HepG2 (cell line): Measurements from ENCODE around the gene CHRNG. TPM values are rescaled to one million over a fixed set of nuclear protein-coding genes. Genes with fewer than 3 reads are reported as not detected.

Source experiments
- ATAC-seq: fragments of 200-7000 bp; cut with Tn5 transposase; 3 replicates; pipeline ENCODE4 v1.9.1; 2020; ENCODE audit warnings: mild to moderate bottlenecking, moderate library complexity
- BruUV-seq: library from RNA; stranded (reverse); fragments of 400-500 nt; replicated peaks from 2 replicates; lab custom pipeline; 2021; lab: Mats Ljungman, UMichigan
- CTCF ChIA-PET: fragments of 300-600 bp; formaldehyde crosslinking; extraction: SDS; loops from one replicate; lab custom pipeline; 2021; ENCODE audit warnings: low total read pairs, inconsistent platforms, low intra/inter-chr PET ratio; lab: Yijun Ruan, JAX
- POLR2A ChIA-PET: fragments of 350-600 bp; sonication (Branson Sonifier 250); formaldehyde crosslinking; loops from one replicate; lab custom pipeline; 2020; ENCODE audit warnings: antibody characterized with exemption, inconsistent platforms; lab: Yijun Ruan, JAX
- DNase-seq: peaks from one replicate; pipeline ENCODE4 v3.0.0-alpha.2; 2015; ENCODE audit warnings: low spot score
- FAIRE-seq: peaks from 3 replicates; lab custom pipeline; 2011; peaks lifted over from hg19 to GRCh38; lab: Jason Lieb, UNC
- H2AFZ ChIP-seq: one replicate; pipeline ENCODE4 v1.6.1; 2011; ENCODE audit warnings: low read length, inconsistent platforms
- H3K27ac ChIP-seq: fragments of 300-600 bp; 3 replicates; pipeline ENCODE4 v1.8.0; 2011; ENCODE audit warnings: mixed run types, mild to moderate bottlenecking, mixed read lengths, low read length, inconsistent platforms; ENCODE audit not compliant: insufficient read depth; ENCODE audit errors: extremely low read length
- H3K27me3 ChIP-seq, 2 experiments: fragments of 200-600 bp in 1 of 2; 2 replicates in 1 of 2; 3 replicates in 1 of 2; pipeline versions ENCODE4 v1.6.0 to v1.8.0; 2011; ENCODE audit warnings: low read length in 2 of 2, mild to moderate bottlenecking in 2 of 2, moderate library complexity in 2 of 2, inconsistent platforms in 1 of 2; ENCODE audit not compliant: insufficient read depth in 2 of 2, control insufficient read depth in 1 of 2
- H3K36me3 ChIP-seq, 2 experiments: fragments of 200-600 bp in 1 of 2; replicated peaks in 1 of 2; 2 replicates in 1 of 2; 3 replicates in 1 of 2; pipeline versions ENCODE4 v1.5.1 to v1.8.0; 2011; ENCODE audit warnings: low read length in 2 of 2, inconsistent platforms in 1 of 2; ENCODE audit not compliant: insufficient read depth in 2 of 2, control insufficient read depth in 1 of 2
- H3K4me1 ChIP-seq: 2 replicates; pipeline ENCODE4 v1.5.1; 2012; ENCODE audit warnings: low read length, inconsistent platforms; ENCODE audit not compliant: insufficient read depth
- H3K4me2 ChIP-seq: 2 replicates; pipeline ENCODE4 v1.6.0; 2011; ENCODE audit warnings: low read depth, low read length, inconsistent platforms
- H3K4me3 ChIP-seq, 3 experiments: fragments of 200-600 bp in 1 of 3; sonication (generic), shearing (Covaris generic) in 1 of 3; replicated peaks in 1 of 3; 2 replicates each; pipeline ENCODE4 v1.5.1; 2011 to 2016; ENCODE audit warnings: low read length in 3 of 3, inconsistent platforms in 2 of 3, low read depth in 2 of 3, mild to moderate bottlenecking in 2 of 3, control low read depth in 1 of 3, mixed read lengths in 1 of 3; ENCODE audit not compliant: insufficient read depth in 1 of 3
- H3K79me2 ChIP-seq: one replicate; pipeline ENCODE4 v1.6.1; 2011; ENCODE audit warnings: low read length, inconsistent platforms; ENCODE audit not compliant: insufficient read depth
- H3K9ac ChIP-seq: 2 replicates; pipeline ENCODE4 v1.6.0; 2011; ENCODE audit warnings: mild to moderate bottlenecking, low read depth, low read length, inconsistent platforms; ENCODE audit not compliant: insufficient read depth
- H3K9me3 ChIP-seq: 2 replicates; pipeline ENCODE4 v1.5.1; 2012; ENCODE audit warnings: mild to moderate bottlenecking, low read length
- H4K20me1 ChIP-seq: 2 replicates; pipeline ENCODE4 v1.6.0; 2011; ENCODE audit warnings: inconsistent platforms, mild to moderate bottlenecking, low read length, moderate library complexity; ENCODE audit not compliant: insufficient read depth
- FIP1L1 ChIP-seq: fragments of 200-400 bp; formaldehyde crosslinking; IDR thresholded peaks from 2 replicates; pipeline ENCODE4 v1.6.1; 2018; ENCODE audit warnings: low read depth, mild to moderate bottlenecking, low read length, moderate library complexity, borderline replicate concordance; ENCODE audit not compliant: insufficient read depth
- KLF15 ChIP-seq: sonication (generic); formaldehyde crosslinking; IDR thresholded peaks from 2 replicates; pipeline ENCODE4 v1.8.1; 2023; ENCODE audit warnings: borderline replicate concordance, mild to moderate bottlenecking, inconsistent platforms, missing genetic modification reagents, mixed read lengths
- MYNN ChIP-seq: sonication (generic); formaldehyde crosslinking; IDR thresholded peaks from 2 replicates; pipeline ENCODE4 v1.4.0; 2020; ENCODE audit warnings: mild to moderate bottlenecking, low read depth, missing genetic modification reagents
- NFE2 ChIP-seq: sonication (generic); formaldehyde crosslinking; IDR thresholded peaks from 2 replicates; pipeline ENCODE4 v1.4.0; 2020; ENCODE audit warnings: missing genetic modification reagents
- PAF1 ChIP-seq: IDR thresholded peaks from 2 replicates; pipeline ENCODE4 v1.6.1; 2016; ENCODE audit warnings: missing genetic modification reagents, missing compliant biosample characterization
- ZNF253 ChIP-seq: sonication (generic); formaldehyde crosslinking; IDR thresholded peaks from 2 replicates; pipeline ENCODE4 v1.8.0; 2022; ENCODE audit warnings: mild to moderate bottlenecking, missing genetic modification reagents, borderline replicate concordance
- WGBS: methylation state at CpG from one replicate; pipeline ENCODE4 v1.1.6; 2017; ENCODE audit warnings: low lambda C conversion rate; 5-methylcytosine and 5-hydroxymethylcytosine counted together
- in situ Hi-C: cut with HindIII; loops from 2 replicates; pipeline ENCODE4 v1.10.0; 2017; ENCODE audit warnings: low pct_unique_long_range_greater_than_20kb; ENCODE audit not compliant: extremely low pct_ligation_motif_present
- intact Hi-C: fragments of 100-400 bp; cut with micrococcal nuclease; formaldehyde crosslinking; loops from one replicate; pipeline ENCODE4 v1.10.0; 2022; ENCODE audit not compliant: unreplicated experiment
- polyA plus RNA-seq, 8 experiments: library from polyadenylated mRNA; depleted of rRNA in 3 of 8; stranded (reverse) in 7 of 8; unstranded in 1 of 8; fragments of >200 nt; fragmentation: Illumina TruSeq in 4 of 8; extraction: Trizol in 4 of 8; gene quantifications; 2 replicates each; pipeline versions ENCODE4 v1.2.1 to v1.2.3, GENCODE V29; 2011 to 2016; ENCODE audit warnings: low read depth in 4 of 8, missing spikeins in 1 of 8, mixed read lengths in 1 of 8; ENCODE audit not compliant: insufficient read depth in 1 of 8
- total RNA-seq, 5 experiments: library from RNA; depleted of rRNA; stranded (reverse); fragments of >200 nt; fragmentation: Illumina TruSeq; extraction: Trizol; gene quantifications; 2 replicates each; pipeline ENCODE4 v1.2.3, GENCODE V29; 2016; ENCODE audit warnings: low read depth in 1 of 5
- TF ChIP-seq, protein P1 (sequence below): sonication (generic); formaldehyde crosslinking; IDR thresholded peaks from 2 replicates; pipeline ENCODE4 v1.8.0; 2022; ENCODE audit warnings: missing genetic modification reagents, mild to moderate bottlenecking, borderline replicate concordance
- TF ChIP-seq, protein P2 (sequence below): sonication (generic); formaldehyde crosslinking; IDR thresholded peaks from 2 replicates; pipeline ENCODE4 v1.8.0; 2022; ENCODE audit warnings: low read depth, missing genetic modification reagents
- TF ChIP-seq, protein P3 (sequence below): sonication (generic); formaldehyde crosslinking; IDR thresholded peaks from 2 replicates; pipeline ENCODE4 v1.4.0; 2020; ENCODE audit warnings: low read depth, mild to moderate bottlenecking, missing genetic modification reagents

CHRNG gene
- total and polyA plus RNA-seq, 2 of the 13 experiments (the other 11 are each of a cell fraction or from before 2014, with no cell fraction given) = not detected

DNA sequence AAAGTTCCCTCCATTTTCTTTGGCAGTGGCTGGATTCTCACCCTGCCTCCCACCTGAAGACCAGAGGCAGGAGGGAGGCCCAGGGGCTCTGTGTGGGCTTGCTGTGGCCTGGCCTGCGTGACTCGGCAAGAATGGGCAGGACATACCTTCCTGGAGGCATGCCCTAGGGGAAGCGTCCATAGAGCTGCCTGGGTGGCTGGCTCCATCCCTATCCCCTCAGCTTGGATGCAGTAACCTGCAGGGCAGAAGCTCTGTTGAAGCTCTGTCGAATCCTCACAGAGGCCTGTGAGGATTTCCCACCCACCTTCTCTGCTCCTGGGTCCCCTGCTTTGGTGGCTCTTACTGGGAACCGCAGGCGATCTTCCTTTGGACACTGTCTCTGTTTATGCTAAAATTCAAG, 20.6 kb upstream of the CHRNG start:
- TF ChIP-seq KLF15 (CRISPR knock-in tag) (no peak), NFE2 (CRISPR knock-in tag) (0 out of 2 replicates have a peak, but pooled peaks have one; percentile 35)
- Histone ChIP-seq H3K4me1 (peaks cover 9% of the 10 kb centered on the region), H2AFZ (no peak overlapping the region), H3K27me3 (peaks cover 27 to 90% of the 10 kb centered on the region in 2 experiments), H3K27ac (no peak overlapping the region), H3K36me3 (no peaks in the 10 kb centered on the region), H3K4me2 (no peak overlapping the region), H3K4me3 (no peak overlapping the region), H3K79me2 (no peaks in the 10 kb centered on the region), H3K9ac (no peak overlapping the region), H3K9me3 (no peaks in the 10 kb centered on the region), H4K20me1 (no peaks in the 10 kb centered on the region; the same call in 1 of the 2 replicates)
- 34% methylated on average over 5 of the region's 6 CpGs for WGBS
- intact Hi-C loops = no loop called here
- CTCF ChIA-PET = no interaction called here
- POLR2A ChIA-PET = no interaction called here
- no peak for FAIRE-seq
- BruUV-seq = no TSS peak
- DNase-seq = no peak
- ATAC-seq = no peak
- in situ Hi-C loops = loop anchor here (5.0 kb wide), 1 partner anchor 62 kb away; the partner anchor contains the start of gene ALPI

DNA sequence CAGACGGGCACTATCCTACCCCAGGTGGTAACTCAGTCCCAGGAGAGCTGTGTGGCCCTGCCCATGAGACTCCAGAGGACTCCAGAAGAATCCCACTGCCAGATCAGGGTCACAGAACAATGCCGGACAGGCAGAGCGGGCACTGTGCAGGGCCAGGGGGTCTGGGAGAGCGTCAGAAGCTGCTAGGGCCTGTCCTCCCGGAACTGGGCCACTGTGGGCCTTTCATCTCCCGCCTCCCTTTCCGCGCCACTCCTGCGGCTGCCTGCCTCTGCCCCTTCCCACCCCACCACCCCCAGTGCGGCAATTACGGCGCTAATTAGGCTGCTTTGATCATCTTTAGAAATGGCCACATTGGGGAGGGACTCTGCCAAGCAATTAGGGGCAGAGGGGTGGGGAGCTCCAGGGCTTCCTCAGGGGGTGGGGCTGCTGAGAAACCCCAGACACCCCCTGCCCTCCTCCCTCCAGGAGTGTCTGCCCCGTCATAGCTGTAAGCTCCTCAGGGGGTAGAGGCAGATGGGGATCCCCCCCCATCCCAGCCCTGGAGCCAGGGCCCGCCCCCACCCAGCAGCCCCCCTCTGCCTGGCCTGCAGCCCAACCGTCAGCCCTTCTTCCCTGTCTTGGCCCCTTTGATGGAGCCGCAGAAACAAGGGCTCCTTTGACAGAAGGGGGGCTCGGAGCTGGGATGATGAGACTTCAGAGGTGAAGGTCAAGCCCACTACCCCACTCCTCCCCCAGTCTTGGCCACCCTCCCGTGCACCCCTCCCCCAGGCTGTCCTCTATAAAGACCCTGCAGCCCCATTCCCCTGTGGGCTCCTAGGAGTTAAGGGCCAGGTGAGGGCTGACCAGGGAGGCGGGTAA, 19.7 kb upstream of the CHRNG start, which contains the start of gene PRSS56:
PRSS56 (plus strand) TSS at position 808 of the 858 bp plus-strand sequence. CDS start 211 bp downstream, outside the sequence.
- no peak within 1 kb of the TSS for H3K4me3 ChIP-seq
- H3K9ac ChIP-seq = no peak within 1 kb of the TSS
- BruUV-seq = no TSS peak
- ATAC-seq (no peak), FAIRE-seq (no peak), DNase-seq (no peak)
- no peaks in the 10 kb centered on the region for H3K36me3 ChIP-seq
- no peaks in the 10 kb centered on the region for H3K9me3 ChIP-seq
- intact Hi-C loops = loop anchor here (5.0 to 10.0 kb wide), 3 partner anchors 43 to 615 kb away; no protein-coding TSS in a partner anchor
- WGBS = 29% methylated on average over 14 of the region's 19 CpGs
- H3K4me1 ChIP-seq = peaks cover 16% of the 10 kb centered on the region
- H2AFZ ChIP-seq = no peak within 1 kb of the TSS
- H3K79me2 ChIP-seq = no peaks in the 10 kb centered on the region
- POLR2A ChIA-PET = interaction anchor here (0.8 kb wide), 1 partner anchor 30 kb away, joined by 3 read pairs; the partner anchor contains the start of genes EIF4E2 and TIGD1
- no peak within 1 kb of the TSS for H3K4me2 ChIP-seq
- no peak within 1 kb of the TSS for H3K27ac ChIP-seq
- CTCF ChIA-PET = no interaction called here
- H4K20me1 ChIP-seq = no peaks in the 10 kb centered on the region; the same call in 1 of the 2 replicates
- in situ Hi-C loops = loop anchor here (5.0 kb wide), 1 partner anchor 63 kb away; the partner anchor contains the start of gene ALPI
- H3K27me3 ChIP-seq = peaks cover 29 to 92% of the 10 kb centered on the region in 2 experiments
- no peak for TF ChIP-seq MYNN (CRISPR knock-in tag)
- TF ChIP-seq, protein P1, sequence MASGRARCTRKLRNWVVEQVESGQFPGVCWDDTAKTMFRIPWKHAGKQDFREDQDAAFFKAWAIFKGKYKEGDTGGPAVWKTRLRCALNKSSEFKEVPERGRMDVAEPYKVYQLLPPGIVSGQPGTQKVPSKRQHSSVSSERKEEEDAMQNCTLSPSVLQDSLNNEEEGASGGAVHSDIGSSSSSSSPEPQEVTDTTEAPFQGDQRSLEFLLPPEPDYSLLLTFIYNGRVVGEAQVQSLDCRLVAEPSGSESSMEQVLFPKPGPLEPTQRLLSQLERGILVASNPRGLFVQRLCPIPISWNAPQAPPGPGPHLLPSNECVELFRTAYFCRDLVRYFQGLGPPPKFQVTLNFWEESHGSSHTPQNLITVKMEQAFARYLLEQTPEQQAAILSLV (CRISPR knock-in tag) = no peak
- no peak for TF ChIP-seq FIP1L1
- TF ChIP-seq ZNF253 (CRISPR knock-in tag) = no peak
- TF ChIP-seq, protein P2, sequence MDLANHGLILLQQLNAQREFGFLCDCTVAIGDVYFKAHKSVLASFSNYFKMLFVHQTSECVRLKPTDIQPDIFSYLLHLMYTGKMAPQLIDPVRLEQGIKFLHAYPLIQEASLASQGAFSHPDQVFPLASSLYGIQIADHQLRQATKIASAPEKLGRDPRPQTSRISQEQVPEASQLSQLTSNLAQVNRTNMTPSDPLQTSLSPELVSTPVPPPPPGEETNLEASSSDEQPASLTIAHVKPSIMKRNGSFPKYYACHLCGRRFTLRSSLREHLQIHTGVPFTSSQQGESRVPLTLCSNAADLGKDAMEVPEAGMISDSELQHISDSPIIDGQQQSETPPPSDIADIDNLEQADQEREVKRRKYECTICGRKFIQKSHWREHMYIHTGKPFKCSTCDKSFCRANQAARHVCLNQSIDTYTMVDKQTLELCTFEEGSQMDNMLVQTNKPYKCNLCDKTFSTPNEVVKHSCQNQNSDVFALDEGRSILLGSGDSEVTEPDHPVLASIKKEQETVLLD = no peak
- no peak for TF ChIP-seq PAF1 (CRISPR knock-in tag)
- TF ChIP-seq, protein P3, sequence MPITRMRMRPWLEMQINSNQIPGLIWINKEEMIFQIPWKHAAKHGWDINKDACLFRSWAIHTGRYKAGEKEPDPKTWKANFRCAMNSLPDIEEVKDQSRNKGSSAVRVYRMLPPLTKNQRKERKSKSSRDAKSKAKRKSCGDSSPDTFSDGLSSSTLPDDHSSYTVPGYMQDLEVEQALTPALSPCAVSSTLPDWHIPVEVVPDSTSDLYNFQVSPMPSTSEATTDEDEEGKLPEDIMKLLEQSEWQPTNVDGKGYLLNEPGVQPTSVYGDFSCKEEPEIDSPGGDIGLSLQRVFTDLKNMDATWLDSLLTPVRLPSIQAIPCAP (CRISPR knock-in tag) = no peak
